ENCODE measurements around the gene CDKN1C.
A peak's percentile ranks its signal among the peaks of the same experiment; 100 is the strongest.

CDKN1C gene

DNA sequence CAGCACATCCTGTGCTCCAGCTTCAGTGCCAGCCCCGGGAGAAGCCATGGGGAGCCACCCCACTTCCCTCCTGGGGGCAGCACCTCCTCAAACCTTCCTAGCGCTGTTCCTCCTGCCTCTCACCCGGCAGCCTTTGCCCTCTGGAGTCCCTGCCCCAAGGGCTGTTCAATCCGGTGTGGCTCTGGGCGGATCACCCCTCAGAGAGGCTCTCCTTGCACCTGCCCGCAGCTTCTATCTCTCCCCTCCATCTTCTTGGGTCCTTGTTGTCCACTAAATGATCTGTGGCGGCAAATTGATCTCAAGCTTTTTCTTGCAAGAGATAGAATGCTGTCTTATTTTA lies 18.1 kb upstream of the CDKN1C start:
- peak overlapping the region; percentile 46 for H3K4me3 Mint-ChIP-seq
- peaks cover 27% of the 10 kb centered on the region for H3K4me1 Mint-ChIP-seq
- H3K9me3 Mint-ChIP-seq, result peaks cover 4% of the 10 kb centered on the region
- ATAC-seq (no peak), DNase-seq (no peak)
- H3K27ac Mint-ChIP-seq, result no peak overlapping the region
- no peaks in the 10 kb centered on the region for H3K27me3 Mint-ChIP-seq
- H3K36me3 Mint-ChIP-seq (ENCODE audit: low read depth), result peaks cover 9% of the 10 kb centered on the region

DNA sequence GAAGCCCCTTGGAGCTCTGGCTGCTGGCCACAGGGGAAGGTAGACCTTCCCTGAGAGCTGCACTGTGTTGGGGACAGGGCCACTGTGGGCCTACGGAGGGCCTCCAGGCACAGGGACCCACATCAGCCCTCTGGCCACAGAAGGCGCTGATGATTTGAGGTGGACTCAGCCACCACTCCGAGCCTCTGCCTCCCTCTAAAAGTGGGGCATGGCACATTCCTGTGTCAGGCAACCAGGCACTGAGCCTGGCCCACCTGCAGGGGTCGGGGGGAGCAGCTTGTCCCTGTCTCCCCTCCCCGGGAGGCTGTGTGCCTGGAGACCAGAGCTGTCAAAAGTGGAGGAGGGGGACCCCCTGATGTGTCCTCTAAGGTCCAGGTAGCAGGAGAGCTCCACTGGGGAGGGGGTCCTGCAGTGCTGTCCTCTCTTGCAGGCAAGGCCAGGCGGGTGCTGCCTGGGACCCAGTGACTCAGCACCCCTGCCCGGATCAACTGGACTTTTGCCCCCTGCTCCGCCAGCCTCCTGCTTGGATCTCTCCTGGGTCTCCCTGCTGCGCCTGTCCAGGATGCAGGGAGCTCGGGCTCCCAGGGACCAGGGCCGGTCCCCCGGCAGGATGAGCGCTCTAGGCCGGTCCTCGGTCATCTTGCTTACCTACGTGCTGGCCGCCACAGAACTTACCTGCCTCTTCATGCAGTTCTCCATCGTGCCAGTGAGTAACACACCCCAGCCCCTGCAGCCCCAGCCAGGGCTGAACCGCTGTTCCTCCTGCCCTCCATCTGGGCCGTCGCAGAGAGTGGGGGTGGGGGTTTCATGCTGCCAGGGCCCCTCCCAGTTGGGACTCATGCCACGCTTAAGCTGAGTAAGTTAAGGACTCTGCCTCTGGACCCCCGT lies 17.5 kb upstream of the CDKN1C start:
- H3K36me3 Mint-ChIP-seq (ENCODE audit: low read depth), result peaks cover 9% of the 10 kb centered on the region
- H3K9me3 Mint-ChIP-seq, result peaks cover 4% of the 10 kb centered on the region
- no peaks in the 10 kb centered on the region for H3K27me3 Mint-ChIP-seq
- H3K4me1 Mint-ChIP-seq, result peaks cover 33% of the 10 kb centered on the region
- H3K27ac Mint-ChIP-seq, result peak overlapping the region; percentile 64
- no peak for DNase-seq
- peak overlapping the region; percentile 67 for H3K4me3 Mint-ChIP-seq
- no peak for ATAC-seq

DNA sequence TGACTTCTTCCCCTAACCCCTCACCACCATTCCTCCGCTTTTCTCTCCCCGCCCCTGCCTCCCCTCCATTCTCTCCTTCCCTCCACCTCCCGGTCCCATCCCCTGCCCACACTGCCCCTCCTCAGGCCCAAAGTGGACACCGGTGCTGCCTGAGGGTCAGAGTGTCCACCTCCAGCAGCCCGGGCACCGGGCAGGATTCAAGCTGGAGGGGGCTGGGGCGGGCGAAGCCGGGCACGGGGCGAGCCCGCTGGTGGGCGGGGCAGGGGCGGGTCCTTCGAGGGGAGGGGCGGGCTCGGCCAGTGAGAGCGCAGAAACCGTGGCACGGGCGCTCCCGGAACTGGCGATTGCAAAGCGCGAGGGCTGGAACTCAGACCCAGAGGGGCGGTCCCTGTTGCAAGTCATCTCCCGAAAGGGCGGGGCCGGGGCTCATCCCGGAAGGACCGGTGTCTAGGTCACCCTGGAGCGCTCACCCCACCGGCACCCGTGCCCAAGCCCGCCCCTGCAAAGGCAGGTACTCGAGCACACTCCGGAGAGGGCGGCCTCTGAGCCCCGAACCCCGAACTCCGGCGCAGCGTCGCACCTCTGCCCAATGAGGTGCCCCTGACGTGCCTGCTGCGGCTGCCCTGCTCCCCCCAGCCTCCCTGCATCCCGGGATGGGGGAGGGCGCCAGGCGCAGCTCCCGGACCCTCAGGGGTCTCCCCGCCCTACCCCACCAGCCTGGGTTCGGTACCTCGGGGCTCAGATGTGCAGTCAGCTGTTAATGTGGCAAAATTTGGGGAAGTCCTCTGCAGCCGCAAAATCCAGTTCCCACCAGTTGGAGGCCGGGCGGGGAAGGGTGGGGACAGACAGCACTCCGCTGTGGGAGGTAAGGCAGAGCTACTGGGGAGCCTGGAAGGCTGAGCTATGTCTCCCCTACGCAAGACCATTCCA lies 16.5 kb upstream of the CDKN1C start:
- peak; percentile 93 for ATAC-seq

DNA sequence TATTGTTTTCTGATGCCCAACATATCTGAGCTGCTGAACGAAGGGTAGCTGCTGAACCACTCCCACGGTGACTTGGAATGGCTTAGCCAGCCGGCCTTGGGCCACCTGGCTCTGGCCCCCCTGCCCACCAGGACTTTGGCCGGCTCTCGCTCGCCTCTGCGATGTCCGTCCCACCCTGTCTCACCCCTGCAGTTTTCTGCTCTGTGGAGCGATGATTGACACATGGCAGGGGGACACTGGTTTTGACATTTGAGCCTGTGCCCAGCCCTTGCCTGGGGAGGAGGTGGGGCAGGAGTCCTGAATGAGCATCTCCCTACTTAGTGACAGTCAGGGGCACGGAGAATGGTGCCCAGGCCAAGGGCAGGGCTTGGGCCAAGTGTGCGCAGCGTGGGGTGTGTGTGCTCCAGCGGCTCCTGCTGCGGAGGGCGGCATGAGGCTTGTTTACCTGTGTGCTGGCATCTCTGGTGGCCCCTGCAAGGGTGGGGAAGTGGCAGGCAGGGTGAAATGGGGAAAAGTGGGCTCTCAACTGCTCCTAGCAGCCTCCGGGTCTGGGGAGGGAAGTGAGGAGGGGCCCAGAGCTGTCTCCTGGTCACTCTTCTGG lies 15.7 kb upstream of the CDKN1C start:
- Mint-ChIP-seq H3K27ac (no peak overlapping the region), H3K27me3 (no peaks in the 10 kb centered on the region), H3K4me3 (peak overlapping the region; percentile 29), H3K36me3 (ENCODE audit: low read depth) (peaks cover 9% of the 10 kb centered on the region), H3K4me1 (peaks cover 37% of the 10 kb centered on the region), H3K9me3 (peaks cover 4% of the 10 kb centered on the region)
- no peak for DNase-seq
- no peak for ATAC-seq

More for the DNA sequence above, 16.5 kb upstream of the CDKN1C start:
- no peaks in the 10 kb centered on the region for H3K27me3 Mint-ChIP-seq
- peaks cover 9% of the 10 kb centered on the region for H3K36me3 Mint-ChIP-seq (ENCODE audit: low read depth)
- peaks cover 4% of the 10 kb centered on the region for H3K9me3 Mint-ChIP-seq
- peak; percentile 95 for DNase-seq
- H3K27ac Mint-ChIP-seq, result peak overlapping the region; percentile 64
- H3K4me3 Mint-ChIP-seq, result peak overlapping the region; percentile 67
- H3K4me1 Mint-ChIP-seq, result peaks cover 37% of the 10 kb centered on the region

DNA sequence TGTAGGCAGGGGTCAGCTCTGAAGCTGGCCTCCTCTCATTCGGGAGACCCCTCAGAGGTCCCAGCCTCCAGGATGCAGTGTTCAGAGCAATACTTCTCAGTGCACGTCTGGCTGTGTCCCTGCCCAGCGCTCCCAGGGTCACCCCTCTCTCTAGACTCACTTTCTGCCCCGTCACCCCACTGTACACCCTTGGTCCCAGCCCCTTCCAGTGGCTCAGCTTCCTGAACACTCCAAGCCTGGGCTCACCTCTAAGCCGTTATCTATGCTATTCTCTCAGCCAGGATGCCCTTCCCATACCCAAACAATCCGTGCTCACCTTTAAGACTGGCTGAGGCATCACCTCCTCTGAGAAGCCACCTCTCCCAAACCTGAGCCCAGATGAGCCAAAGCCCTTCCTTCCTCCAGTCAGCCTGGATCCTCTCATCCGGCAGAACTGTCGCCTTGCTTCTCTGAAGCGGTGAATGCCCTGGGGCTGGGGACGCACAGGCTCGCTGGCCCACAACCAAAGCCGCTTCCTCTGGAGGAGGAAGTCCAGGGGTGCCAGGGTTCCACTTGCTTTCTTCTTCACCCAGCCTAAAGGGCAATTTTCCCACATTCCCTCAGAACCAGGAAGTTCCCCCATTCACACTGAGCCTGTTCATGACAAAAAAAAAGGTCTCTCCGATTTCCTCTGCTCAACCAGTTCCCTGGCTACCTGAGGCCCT lies 13.7 kb upstream of the CDKN1C start:
- H3K36me3 Mint-ChIP-seq (ENCODE audit: low read depth), result no peaks in the 10 kb centered on the region
- no peak overlapping the region for H3K4me3 Mint-ChIP-seq
- H3K4me1 Mint-ChIP-seq, result peaks cover 37% of the 10 kb centered on the region
- DNase-seq (no peak), ATAC-seq (no peak)
- H3K27me3 Mint-ChIP-seq, result no peaks in the 10 kb centered on the region
- no peaks in the 10 kb centered on the region for H3K9me3 Mint-ChIP-seq
- H3K27ac Mint-ChIP-seq, result peak overlapping the region; percentile 74

DNA sequence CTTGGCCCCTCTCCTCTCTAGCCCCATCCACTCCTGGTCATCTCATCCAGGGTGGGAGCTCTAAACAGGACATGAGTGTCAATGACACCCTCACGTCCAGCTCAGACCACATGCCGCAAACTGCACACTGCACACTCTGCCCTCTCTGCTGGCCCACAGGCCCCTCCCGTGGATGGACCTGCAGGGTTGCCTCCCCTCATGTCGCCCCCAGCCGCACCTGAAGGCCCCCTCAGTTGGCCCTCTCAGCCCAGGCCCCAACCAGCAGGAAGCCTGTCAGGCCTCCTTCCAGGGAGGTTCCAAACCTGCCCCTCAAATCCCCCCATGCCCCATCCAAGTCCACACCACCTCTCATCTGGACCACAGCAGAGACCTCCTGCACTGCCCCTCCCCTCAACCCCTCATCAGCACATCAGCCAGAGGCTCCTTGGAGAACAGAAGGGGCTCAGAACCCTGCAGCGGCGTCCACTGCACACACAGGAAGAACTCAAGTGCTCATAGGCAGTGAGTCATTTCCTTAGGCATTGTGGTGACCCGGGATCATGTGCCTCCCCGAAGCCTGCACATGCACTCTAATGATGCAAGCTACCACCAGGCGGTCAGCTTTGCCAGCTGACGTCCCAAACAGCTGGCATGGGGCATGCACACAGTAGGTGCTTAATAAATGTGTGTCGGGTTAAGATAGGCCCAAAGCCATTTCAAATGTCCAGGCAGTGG lies 12.9 kb upstream of the CDKN1C start:
- peak; percentile 62 for DNase-seq

DNA sequence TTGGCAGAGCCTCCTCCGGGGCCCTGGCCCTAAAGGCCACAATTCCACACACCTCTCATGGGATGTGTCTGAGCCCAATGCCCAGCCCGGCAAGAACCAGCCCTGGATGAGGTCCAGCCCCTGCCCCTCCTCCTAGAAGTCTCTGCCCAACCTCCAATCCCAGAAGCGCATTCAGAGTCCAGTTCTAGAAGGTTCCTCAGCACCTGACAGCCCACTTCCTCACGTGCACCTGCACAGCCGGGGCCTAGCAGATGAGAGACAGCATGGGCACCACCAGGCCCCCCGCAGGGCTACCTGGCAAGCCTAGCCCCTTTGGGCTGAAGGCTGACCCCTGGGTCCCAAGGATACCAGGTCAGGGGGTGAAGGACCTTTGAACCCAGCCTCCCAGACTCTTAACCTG lies 11.5 kb upstream of the CDKN1C start:
- no peak overlapping the region for H3K27ac Mint-ChIP-seq
- DNase-seq (no peak), ATAC-seq (no peak)
- no peak overlapping the region for H3K4me3 Mint-ChIP-seq
- no peaks in the 10 kb centered on the region for H3K36me3 Mint-ChIP-seq (ENCODE audit: low read depth)
- H3K27me3 Mint-ChIP-seq, result no peaks in the 10 kb centered on the region
- H3K4me1 Mint-ChIP-seq, result peaks cover 42% of the 10 kb centered on the region
- H3K9me3 Mint-ChIP-seq, result no peaks in the 10 kb centered on the region

More for the DNA sequence above, 12.9 kb upstream of the CDKN1C start:
- H3K27me3 Mint-ChIP-seq, result no peaks in the 10 kb centered on the region
- peak; percentile 68 for ATAC-seq
- H3K9me3 Mint-ChIP-seq, result no peaks in the 10 kb centered on the region
- no peaks in the 10 kb centered on the region for H3K36me3 Mint-ChIP-seq (ENCODE audit: low read depth)
- peak overlapping the region; percentile 61 for H3K27ac Mint-ChIP-seq
- H3K4me3 Mint-ChIP-seq, result no peak overlapping the region
- H3K4me1 Mint-ChIP-seq, result peaks cover 34% of the 10 kb centered on the region

DNA sequence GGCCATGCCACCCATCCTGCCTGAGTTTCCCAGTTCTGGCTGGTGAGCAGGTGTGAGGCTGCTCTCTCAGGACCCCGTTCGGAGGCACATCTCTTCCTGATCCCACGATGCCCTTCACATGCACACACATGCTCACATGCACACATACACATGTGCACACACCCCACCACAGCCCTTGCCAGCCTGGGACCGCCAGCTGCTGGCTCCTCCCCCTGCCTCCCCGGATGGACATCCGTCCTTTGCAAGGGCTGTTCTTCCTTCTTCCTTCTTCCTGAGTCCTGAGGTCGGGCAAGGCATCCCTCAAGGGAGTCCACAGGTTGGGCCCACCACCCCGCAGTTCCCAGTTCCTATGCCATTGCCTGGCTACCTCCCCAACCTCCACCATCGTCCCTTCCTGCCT lies 10.5 kb upstream of the CDKN1C start:
- no peaks in the 10 kb centered on the region for H3K36me3 Mint-ChIP-seq (ENCODE audit: low read depth)
- H3K27me3 Mint-ChIP-seq, result no peaks in the 10 kb centered on the region
- H3K4me1 Mint-ChIP-seq, result peaks cover 46% of the 10 kb centered on the region
- no peaks in the 10 kb centered on the region for H3K9me3 Mint-ChIP-seq
- H3K4me3 Mint-ChIP-seq, result no peak overlapping the region
- no peak for DNase-seq
- no peak for ATAC-seq
- H3K27ac Mint-ChIP-seq, result no peak overlapping the region

DNA sequence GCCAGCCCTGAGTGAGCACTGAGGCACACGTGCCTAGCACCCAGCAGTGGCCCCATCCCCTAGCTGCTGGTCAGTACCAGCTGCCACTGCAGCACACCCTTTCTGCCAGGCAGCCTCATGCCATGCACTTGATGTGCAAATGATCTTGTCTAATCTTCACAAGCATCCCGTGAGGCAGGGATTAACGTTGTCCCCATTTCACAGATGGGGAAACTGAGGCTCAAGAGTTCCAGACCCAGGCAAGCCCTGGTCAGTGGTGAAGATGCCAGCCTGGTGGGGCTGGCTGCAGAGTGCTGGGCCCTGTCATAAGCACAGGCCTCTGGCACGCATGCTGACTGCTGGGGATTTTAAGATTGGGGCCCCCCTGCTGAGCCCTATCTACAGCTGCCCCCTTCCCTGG lies 8.4 kb upstream of the CDKN1C start:
- Mint-ChIP-seq H3K27ac (no peak overlapping the region), H3K9me3 (no peaks in the 10 kb centered on the region), H3K4me3 (no peak overlapping the region), H3K27me3 (no peaks in the 10 kb centered on the region), H3K4me1 (peaks cover 29% of the 10 kb centered on the region), H3K36me3 (ENCODE audit: low read depth) (no peaks in the 10 kb centered on the region)
- ATAC-seq (no peak), DNase-seq (no peak)

DNA sequence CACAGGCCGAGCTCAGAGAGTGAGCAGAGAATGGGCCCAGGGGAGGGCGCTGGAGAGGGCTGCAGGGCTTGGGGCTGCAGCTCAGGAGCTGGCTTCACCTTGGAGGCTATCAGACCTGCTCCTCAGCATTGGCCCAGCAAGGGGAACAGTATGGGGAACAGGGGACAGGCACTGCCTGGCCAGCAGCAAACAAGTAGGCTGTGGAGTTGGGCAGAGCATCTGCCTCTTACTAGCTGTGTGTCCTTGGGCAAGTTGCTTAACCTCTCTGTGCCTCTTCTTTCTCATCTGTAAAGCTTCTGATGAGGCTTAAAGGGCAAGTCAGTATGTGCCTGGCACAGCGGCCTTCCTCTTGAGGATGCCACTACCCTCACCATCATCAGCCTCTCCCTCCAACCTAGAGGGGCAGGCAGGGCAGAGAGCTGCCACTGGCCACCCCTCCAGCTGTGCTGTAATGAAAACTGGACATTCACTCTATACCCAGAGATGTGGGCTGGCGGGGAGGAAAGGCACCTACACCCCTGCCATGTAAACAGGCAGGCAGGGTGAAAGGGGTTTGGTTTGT lies 7.5 kb upstream of the CDKN1C start:
- peak; percentile 50 for DNase-seq
- peak overlapping the region; percentile 13 for H3K27ac Mint-ChIP-seq
- ATAC-seq, result peak; percentile 47
- no peaks in the 10 kb centered on the region for H3K27me3 Mint-ChIP-seq
- H3K36me3 Mint-ChIP-seq (ENCODE audit: low read depth), result no peaks in the 10 kb centered on the region
- peaks cover 21% of the 10 kb centered on the region for H3K4me1 Mint-ChIP-seq
- no peaks in the 10 kb centered on the region for H3K9me3 Mint-ChIP-seq
- H3K4me3 Mint-ChIP-seq, result peak overlapping the region; percentile 76

DNA sequence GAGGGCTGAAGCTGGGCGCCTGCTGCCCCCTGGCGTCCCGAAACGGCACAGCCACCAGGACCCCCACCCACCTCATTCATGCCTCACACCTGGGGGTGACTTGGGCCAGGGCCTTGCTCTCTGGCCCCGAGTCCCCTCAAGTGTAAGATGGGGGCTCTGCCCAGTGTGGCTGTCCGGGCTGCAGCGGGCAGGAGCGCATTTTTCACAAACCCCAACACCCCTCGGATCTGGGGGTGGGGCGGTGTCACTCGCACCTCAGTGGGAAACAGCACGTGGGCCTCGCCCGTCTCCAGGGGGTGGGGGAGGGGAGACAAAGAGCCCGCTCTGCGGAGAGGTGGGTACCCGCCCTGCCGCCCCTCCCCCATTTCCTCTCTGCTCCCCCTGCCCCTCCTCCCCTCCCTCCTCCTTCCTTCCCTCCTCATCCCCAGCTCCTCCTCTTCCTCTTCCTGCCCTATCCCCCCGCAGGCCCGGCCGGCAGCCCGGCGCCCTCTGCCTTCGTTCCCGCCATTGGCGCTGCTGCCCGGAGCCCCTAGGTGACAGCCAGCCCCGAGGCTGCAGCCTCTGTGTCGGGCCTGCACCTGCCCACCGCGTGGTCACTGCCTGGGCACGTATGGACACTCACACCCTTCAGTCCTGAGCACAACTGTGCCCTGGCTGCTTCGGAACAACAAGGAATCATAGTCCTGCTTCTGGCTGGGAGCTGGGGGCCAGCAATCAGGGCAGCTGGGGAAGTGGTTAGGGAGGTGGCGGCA lies 6.8 kb upstream of the CDKN1C start:
- H3K4me3 Mint-ChIP-seq, result peak overlapping the region; percentile 76
- DNase-seq, result peak; percentile 74
- no peaks in the 10 kb centered on the region for H3K27me3 Mint-ChIP-seq
- peak; percentile 42 for ATAC-seq
- peaks cover 18% of the 10 kb centered on the region for H3K4me1 Mint-ChIP-seq
- peak overlapping the region; percentile 13 for H3K27ac Mint-ChIP-seq
- no peaks in the 10 kb centered on the region for H3K9me3 Mint-ChIP-seq
- H3K36me3 Mint-ChIP-seq (ENCODE audit: low read depth), result no peaks in the 10 kb centered on the region

DNA sequence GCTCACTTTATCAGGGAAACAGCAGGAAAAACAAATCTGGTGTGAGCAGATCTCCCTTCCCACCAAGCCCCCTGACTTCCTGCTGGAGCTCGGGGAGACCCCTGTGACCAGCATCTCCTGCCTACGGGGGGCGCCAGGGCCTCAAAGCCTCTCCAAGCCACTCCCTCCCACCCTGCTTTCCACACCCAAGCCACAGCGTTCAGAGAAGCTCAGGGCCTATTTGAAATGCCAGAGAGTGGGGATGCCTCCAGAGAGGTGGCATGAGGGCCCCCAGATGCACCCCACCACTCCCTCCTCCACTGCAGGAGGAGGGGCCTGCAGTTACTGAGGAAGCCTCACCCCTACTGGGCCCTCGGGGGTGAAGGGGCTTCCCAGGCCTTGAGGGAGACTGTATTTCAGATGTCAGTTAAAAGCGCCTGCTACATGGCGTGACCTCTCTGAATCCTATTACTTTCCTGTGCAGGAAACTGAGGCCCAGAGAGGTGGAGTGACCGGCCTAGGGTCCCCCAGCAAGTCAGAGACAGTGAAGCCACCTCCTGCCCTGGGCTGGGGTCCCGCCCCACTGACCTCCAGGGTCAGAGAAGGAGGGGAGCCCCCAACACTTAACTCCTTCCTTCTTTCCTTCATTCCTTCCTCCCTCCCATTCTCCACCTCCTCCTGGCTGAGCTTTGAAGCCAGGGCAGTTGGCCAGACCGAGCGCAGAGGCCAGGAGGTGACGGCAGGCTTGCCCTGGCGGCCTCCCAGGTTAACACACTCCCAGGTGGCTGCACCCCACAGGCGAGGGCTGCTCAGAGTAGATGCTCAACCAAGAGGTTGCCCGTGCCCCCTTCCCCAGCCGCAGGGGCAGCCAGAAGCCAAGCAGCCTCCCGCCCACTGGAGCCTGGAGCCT lies 6.0 kb upstream of the CDKN1C start:
- H3K27me3 Mint-ChIP-seq, result peaks cover 2% of the 10 kb centered on the region
- DNase-seq (no peak), ATAC-seq (no peak)
- H3K4me1 Mint-ChIP-seq, result peaks cover 18% of the 10 kb centered on the region
- no peaks in the 10 kb centered on the region for H3K9me3 Mint-ChIP-seq
- H3K36me3 Mint-ChIP-seq (ENCODE audit: low read depth), result no peaks in the 10 kb centered on the region
- no peak overlapping the region for H3K27ac Mint-ChIP-seq
- H3K4me3 Mint-ChIP-seq, result peak overlapping the region; percentile 76

All from activated naive CD8-positive, alpha-beta T cell treated with anti-CD3 and anti-CD28 coated beads, Interleukin-2, amount 50 U/mL, for 24 hours (primary cell).